Measurements from ENCODE around the gene SLC25A29.
"Not testable (repeated sequence)": the region's sequence is repeated elsewhere in the genome, so short reads cannot be mapped to it uniquely, and the experiment has no call there.

The SLC25A29 gene

DNA sequence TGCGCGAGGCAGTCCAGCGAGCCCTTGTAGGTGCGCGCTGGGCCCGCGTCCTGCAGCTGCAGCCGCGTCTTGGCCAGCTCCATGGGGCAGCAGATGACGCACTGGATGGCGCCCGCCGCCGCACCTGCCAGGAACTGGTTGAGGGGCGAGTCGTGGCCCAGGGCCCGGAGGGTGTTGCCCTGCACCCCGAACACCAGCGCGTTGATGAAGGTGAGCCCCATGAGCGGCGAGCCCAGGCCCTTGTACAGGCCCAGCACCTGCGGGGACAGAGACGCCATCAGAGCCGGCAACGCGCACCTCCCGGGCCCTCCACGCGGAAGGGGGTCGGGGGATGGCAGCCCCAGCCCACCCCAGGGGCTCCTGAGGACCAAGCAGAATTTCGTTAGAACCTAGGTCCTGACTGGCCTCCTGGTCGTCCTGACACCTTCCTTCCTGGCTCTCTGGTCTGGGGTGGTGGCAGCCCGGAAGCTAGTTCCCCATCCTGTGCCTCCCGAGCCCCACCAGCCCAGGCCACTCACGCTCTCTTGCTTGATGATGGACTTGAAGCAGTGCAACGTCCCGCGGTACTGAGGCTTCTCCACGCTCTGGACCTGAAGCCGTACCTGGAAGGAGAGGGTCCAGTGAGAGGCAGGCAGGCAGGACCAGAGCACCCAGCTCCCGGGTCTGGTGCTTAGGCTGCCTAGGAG lies 13.3 kb downstream of the SLC25A29 start:
- DNase-seq, result no peak

- DNase-seq, result no peak
These were observed 13.9 kb downstream of the SLC25A29 start for GRCh38 chr14:100292301-100292775.

DNA sequence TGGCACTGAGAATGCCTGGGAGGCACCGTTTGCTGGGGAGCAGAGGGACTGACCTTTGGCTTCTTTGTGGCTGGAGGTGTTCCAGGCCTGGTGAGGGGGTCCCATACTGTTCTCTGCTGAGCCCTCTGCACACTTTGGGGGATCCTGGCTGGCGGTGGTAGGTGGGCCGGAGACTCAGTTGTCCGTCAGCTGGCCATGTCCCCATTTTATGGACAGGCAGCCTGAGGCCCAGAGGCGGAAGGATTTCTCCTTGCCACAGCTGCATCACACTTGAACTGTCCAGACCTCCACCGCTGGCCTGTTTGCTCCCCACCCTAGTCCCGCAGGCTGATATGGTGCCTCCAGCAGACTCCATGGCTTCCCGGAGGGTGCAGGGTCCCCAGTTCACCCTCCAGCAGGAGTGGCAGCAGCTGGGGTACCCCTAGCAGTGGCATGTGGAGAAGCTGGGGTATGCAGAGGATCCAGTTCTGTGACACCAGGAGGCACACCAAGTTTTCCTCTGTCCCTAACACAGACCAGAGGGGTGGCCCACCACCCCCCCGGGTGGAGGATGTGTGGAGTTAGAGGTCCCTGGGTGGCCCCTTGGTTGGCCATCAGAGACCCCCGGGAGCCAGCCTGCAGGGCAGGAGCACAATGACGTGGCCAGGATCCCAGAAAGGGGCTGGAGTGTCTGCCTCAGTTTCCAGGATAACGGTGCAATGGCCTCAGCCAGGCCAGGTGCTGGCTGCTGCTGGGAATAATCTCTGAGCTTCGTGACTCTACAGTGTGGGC lies 14.8 kb downstream of the SLC25A29 start:
- no peak for DNase-seq

DNA sequence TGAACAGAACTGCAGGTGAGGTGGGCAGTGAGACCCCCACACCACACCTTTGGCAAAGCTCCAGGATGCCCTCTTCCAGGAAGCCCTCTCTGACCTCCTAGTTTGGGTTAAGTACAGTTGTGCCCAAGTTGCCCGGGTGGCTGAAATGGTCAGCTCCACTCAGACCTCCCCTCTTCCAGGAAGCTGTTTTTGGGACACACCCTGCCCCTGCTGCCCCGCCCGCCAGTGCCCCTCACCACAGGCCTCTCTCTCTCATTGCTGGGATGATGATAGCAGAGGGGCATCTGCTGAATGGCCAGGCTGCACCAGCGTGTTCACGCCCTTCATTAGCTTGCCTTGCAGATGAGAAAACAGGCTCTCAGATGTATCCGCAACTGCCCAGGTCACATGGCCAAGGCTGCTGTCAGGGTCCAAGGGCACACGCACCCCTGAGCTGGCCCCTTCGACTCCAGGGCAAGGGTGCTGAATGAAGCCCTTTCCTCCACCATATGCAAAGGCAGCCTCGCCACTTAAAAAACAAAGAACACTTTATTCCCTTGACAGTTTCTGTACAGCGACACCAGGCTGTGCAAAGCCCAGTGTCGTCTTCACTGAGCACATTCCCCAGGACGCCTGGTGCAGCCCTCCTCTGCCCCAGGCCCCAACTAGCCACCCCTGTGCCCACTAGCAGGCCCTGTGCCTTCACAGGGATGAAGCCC lies 15.5 kb downstream of the SLC25A29 start:
- DNase-seq, result no peak

GRCh38 chr14:100289916-100290606 lies 16.2 kb downstream of the SLC25A29 start:
- no peak for DNase-seq

DNA sequence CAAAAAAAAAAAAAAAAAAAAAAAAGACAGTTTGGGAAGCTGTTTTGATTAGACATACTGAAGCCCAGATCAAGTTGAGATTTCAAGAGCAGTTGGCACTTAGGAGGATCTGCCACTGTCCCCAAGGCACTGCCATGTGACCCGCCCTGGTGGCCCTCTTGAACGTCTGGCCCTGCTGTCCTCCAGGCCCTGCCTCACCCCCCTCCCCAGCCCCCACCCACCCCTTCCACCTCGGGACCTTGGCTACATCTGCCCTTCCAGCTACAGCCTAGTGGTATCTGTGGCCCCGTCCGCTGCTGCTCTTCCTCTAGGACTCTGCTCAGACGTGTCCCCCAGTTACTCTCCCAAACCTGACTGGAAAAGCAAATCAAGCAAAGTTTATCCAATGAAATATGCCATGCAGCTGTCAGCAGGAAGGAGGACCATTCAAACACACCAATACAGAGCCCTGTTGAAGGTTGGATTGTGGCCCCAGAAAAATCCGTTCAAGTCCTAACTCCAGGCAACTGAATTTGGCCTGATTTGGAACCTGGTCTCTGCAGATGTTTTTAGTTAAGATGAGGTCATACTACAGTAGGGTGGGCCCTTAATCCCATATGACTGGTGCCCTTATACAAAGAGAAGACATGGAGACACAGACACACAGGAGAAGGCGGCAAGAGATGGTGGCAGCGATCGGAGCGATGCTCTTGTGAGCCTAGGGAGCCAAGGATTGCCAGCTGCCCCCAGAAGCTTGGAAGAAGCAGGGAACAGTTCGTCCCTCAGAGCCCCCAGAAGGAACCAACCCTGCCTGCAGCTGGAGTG lies 17.7 kb downstream of the SLC25A29 start:
- no peak for DNase-seq

- DNase-seq, result not testable (repeated sequence)
These were observed 18.3 kb downstream of the SLC25A29 start for GRCh38 chr14:100287998-100288295.

DNA sequence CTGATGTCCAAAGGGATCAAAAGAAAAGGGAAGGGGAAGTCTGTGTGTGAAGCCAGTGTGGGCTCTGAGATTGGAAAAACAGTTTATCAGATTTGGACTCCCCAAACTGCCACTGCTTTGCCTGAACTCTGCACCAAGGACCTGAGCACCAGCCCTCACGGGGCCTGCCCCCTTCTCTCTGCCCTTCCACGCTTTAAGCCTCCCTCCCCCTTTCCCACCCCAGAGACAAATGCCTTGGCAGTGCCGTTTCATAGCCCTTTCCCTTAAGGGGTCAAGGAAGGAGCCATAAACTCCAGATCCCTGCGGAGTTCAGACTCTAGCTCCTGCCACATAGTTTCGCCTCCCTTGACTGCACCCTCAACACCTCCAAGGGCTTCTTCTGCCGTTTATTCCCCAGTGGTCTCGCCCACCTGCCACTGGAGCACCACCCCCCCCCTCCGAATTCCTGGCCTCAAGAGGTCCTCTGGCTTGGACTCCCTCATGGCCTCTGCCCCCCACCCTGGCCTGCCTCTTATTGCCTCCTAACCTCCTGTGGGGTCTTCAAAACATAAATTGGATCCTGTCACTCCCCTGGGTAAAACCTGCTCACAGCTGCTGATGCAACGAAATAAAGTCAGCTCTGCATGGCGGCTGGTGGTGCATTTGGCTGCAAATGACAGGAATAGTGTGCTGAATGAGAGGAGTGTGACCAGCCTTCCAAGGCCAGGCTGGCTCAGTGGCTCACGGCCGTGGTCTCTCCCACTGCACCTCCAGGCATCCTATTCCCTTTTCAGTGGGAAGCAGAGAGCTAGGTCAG lies 18.8 kb downstream of the SLC25A29 start:
- DNase-seq, result no peak

DNA sequence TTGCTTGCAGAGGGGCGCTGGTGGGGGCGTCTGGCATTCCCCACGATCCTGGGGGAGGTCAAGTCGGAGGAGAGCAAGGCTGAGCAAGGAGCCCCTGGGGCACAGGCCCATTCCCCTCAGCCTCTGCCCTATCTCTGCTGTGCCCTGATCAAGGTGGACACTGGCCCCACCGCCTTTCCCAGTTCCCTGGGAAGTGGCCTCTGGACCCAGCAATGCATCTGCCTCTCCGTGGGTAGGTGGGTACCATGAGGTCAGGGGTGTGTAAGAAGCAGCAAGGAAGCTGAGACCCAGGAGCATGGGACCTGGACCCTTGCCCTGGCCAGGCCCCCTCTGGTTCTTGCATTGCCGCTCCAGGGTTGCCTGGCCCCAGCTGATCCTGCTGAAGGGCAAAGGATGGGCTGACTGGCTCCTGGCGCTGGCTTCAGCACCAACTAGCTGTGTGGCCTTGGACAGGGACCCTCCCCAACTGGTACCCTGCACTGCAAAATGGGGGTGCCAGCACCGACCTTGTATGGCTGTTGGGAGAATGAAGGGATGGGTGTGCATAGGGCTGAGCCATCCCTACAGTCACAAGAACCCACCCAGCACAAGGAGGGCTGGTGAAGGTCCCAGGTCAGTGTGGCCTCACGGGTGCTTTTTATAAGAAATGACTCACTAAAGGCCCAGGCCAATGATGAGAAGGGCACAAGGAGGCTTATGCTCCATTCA lies 19.6 kb downstream of the SLC25A29 start:
- DNase-seq, result no peak

DNA sequence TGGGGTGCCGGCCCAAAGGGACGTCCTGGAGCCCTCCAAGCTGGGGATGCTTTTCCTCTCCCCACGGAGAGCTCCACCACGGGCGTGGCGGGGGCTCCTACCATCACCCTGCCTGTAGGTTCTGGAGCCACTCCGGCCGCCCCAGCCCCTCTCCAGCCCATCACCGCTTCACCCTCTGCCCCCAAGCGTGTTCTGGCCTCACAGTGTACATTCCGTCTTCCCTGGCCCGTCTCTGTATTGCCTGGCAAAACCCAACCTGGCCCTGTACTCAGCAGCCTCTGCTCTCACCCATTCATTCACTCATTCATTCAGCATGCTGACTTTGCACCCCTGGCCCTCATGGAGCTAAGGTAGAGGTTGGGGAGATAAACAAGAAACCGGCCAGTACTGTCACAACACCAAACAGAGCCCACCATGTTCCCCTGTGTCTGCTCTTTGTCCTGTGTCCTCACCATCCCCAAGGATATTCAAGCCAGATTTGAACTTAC lies 20.3 kb downstream of the SLC25A29 start:
- DNase-seq, result no peak

GRCh38 chr14:100285021-100285912 lies 21.0 kb downstream of the SLC25A29 start:
- DNase-seq, result peak; percentile 43 to 79

DNA sequence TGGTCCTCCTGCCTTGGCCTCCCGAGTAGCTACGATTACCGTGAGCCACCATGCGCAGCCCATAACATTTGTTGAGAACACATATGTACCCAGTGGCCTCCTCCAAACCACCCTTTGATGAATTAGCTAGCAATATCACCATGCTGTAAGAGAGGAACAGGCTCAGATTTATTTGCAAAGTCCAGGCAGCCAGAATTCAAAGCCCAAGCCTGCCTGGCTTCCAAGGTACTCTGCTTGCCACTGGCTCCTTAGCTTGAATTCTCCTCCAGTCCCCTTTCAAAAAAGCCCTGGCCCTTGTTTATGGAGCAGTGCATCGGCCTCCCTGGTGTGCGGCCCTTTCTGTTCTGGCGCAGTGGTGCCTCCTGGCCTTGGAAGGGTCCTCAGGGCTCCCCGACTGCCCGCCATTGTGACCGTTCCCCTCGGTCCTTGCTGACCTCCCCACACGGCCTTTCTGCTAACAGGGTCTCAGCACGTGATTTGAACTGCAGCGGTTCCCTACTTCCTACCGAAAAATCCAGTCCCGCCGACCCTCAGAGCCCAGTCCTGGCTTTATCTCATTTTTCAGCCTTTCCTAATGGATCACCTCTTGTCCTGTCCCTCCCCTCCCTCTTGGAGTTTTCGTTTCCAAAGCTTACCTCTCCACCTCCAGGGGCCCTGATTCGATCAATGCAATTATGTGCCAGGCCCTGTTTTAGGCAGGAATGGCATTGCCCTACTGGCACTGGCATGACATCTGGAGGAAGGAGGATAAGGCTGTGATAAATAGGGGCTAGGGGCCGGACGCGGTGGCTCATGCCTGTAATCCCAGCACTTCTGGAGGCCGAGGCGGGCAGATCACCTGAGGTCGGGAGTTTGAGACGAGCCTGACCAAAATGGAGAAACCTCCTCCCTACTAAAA lies 22.0 kb downstream of the SLC25A29 start:
- DNase-seq, result no peak

DNA sequence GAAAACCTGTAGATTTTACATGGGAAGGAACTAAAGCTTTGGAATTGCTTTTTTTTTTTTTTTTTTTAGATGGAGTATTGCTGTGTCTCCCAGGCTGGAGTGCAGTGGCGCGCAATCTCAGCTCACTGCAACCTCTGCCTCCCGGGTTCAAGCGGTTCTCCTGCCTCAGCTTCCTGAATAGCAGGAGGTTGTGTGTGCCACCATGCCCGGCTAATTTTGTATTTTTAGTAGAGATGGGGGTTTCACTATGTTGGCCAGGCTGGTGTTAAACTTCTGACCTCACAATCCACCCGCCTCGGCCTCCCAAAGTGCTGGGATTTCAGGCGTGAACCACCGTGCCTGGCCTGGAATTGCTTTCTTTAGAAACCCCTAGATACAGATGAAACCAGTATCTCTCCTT lies 22.8 kb downstream of the SLC25A29 start:
- not testable (repeated sequence) for DNase-seq

DNA sequence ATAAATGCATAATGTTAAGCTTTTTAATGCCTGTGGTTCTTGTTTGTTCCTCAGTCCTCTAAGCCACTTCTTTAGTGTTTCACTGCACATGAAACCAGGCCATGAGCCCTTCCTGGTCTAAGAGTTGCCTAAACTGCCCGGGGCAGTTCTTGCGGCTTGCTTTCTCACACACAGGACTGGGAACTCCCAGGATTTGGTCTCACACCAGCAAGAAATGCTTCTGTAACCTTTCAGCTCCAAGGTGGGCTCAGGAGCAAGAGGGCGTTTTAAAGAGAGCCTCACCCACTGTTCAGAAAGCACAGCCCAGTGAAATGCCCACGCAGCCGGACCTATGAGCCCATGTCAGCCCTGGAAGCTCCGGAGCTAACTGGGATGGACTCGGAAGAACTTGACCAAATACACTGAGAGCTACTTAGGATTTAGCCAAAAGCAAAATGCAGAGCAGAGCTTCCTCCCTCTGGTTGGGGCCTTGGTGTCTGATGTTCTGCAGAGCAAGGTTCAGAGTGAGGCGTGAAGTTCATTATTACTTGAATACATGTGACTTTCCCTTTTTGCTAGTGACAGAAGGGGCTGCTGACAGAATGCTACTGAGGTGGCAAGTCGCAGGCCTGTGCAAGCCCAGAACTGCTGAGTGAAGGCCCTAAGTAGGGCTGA lies 23.4 kb downstream of the SLC25A29 start:
- DNase-seq, result no peak

DNA sequence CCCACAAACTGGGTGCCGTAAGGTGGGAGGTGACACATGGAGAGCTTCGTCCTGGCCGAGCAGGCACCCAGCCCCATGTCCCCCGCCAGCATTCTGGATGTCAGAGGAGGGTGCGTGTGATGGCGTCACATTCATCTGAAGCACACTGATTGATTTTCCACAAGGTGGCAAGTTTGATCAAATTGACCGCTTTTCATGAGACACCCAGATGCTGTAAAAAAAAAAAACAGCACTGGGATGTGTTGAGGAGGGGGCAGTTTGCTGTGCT lies 24.2 kb downstream of the SLC25A29 start:
- no peak for DNase-seq

GRCh38 chr14:100281286-100282082 lies 24.8 kb downstream of the SLC25A29 start:
- DNase-seq, result no peak

- DNase-seq, result no peak
These were observed 26.7 kb downstream of the SLC25A29 start for GRCh38 chr14:100279563-100279962.
